Measurements from ENCODE around the gene AGMAT.

The AGMAT gene

GRCh38 chr1:15579683-15580047, 5.2 kb downstream of the AGMAT start:
- H3K27me3 ChIP-seq (ENCODE audit: insufficient read depth, low read depth, severe bottlenecking), result no peaks in the 10 kb centered on the region
- no peaks in the 10 kb centered on the region for H3K36me3 ChIP-seq
- H3K9me3 ChIP-seq (ENCODE audit: severe bottlenecking), result no peaks in the 10 kb centered on the region
- H3K27ac ChIP-seq, result no peak overlapping the region
- no peak for DNase-seq
- H3K4me3 ChIP-seq (ENCODE audit: low read depth, low read length), result no peak overlapping the region
- no peak for TF ChIP-seq CTCF (IDR thresholded peaks at IDR 0.05; ENCODE audit: low read depth, low read length)

- H3K27ac ChIP-seq, result no peak overlapping the region
- no peak overlapping the region for H3K4me3 ChIP-seq (ENCODE audit: low read depth, low read length)
- H3K9me3 ChIP-seq (ENCODE audit: severe bottlenecking), result no peaks in the 10 kb centered on the region
- no peak for TF ChIP-seq CTCF (IDR thresholded peaks at IDR 0.05; ENCODE audit: low read depth, low read length)
- DNase-seq, result no peak
- no peaks in the 10 kb centered on the region for H3K27me3 ChIP-seq (ENCODE audit: insufficient read depth, low read depth, severe bottlenecking)
- H3K36me3 ChIP-seq, result no peaks in the 10 kb centered on the region
Measured at GRCh38 chr1:15578921-15579682, 5.7 kb downstream of the AGMAT start.

GRCh38 chr1:15577691-15578090, 7.2 kb downstream of the AGMAT start:
- no peaks in the 10 kb centered on the region for H3K9me3 ChIP-seq (ENCODE audit: severe bottlenecking)
- TF ChIP-seq CTCF (IDR thresholded peaks at IDR 0.05; ENCODE audit: low read depth, low read length), result no peak
- no peak for DNase-seq
- H3K27ac ChIP-seq, result no peak overlapping the region
- H3K4me3 ChIP-seq (ENCODE audit: low read depth, low read length), result no peak overlapping the region
- H3K36me3 ChIP-seq, result no peaks in the 10 kb centered on the region
- no peaks in the 10 kb centered on the region for H3K27me3 ChIP-seq (ENCODE audit: insufficient read depth, low read depth, severe bottlenecking)

GRCh38 chr1:15575549-15576150, 9.2 kb downstream of the AGMAT start:
- H3K27ac ChIP-seq, result no peak overlapping the region
- no peaks in the 10 kb centered on the region for H3K9me3 ChIP-seq (ENCODE audit: severe bottlenecking)
- TF ChIP-seq CTCF (IDR thresholded peaks at IDR 0.05; ENCODE audit: low read depth, low read length), result no peak

GRCh38 chr1:15574741-15575140, 10.1 kb downstream of the AGMAT start:
- H3K27ac ChIP-seq, result no peak overlapping the region
- no peak for DNase-seq

More at GRCh38 chr1:15575549-15576150, 9.2 kb downstream of the AGMAT start:
- Histone ChIP-seq H3K27me3 (ENCODE audit: insufficient read depth, low read depth, severe bottlenecking) (no peaks in the 10 kb centered on the region), H3K36me3 (no peaks in the 10 kb centered on the region; the same call in 1 of the 2 replicates), H3K4me3 (ENCODE audit: low read depth, low read length) (no peak overlapping the region)
- no peak for DNase-seq

More at GRCh38 chr1:15574741-15575140, 10.1 kb downstream of the AGMAT start:
- H3K9me3 ChIP-seq (ENCODE audit: severe bottlenecking), result no peaks in the 10 kb centered on the region
- H3K36me3 ChIP-seq, result no peaks in the 10 kb centered on the region; the same call in none of the 2 replicates
- no peak overlapping the region for H3K4me3 ChIP-seq (ENCODE audit: low read depth, low read length)
- no peak for TF ChIP-seq CTCF (IDR thresholded peaks at IDR 0.05; ENCODE audit: low read depth, low read length)
- H3K27me3 ChIP-seq (ENCODE audit: insufficient read depth, low read depth, severe bottlenecking), result no peaks in the 10 kb centered on the region

Measured in WERI-Rb-1 (cell line).